Activated B cell treated with CpG ODN at 0.5 μM for 24 hours (primary cell): ENCODE data around the gene SRRM5. TPM values are rescaled to one million over a fixed set of nuclear protein-coding genes. Genes with fewer than 3 reads are reported as not detected.
A peak's percentile ranks its signal among the peaks of the same experiment; 100 is the strongest.
"Not testable (repeated sequence)": the region's sequence is repeated elsewhere in the genome, so short reads cannot be mapped to it uniquely, and the experiment has no call there.

Source experiments
- ATAC-seq: fragments of 200-7000 bp; cut with Tn5 transposase; one replicate; pipeline ENCODE4 v1.10.0; 2021; ENCODE audit warnings: low read depth, mild to moderate bottlenecking, moderate library complexity
- CTCF ChIA-PET: fragments of 350-600 bp; sonication (Branson Sonifier 250); formaldehyde crosslinking; loops from one replicate; lab custom pipeline; 2021; ENCODE audit warnings: antibody characterized with exemption; lab: Charles Lee
- POLR2A ChIA-PET: fragments of 350-600 bp; sonication (Branson Sonifier 250); formaldehyde crosslinking; loops from one replicate; lab custom pipeline; 2021; ENCODE audit warnings: antibody characterized with exemption; lab: Charles Lee
- DNase-seq: peaks from one replicate; pipeline ENCODE4 v3.0.0; 2022
- H3K27ac Mint-ChIP-seq: one replicate; pipeline ENCODE4 v1.8.0; 2020; ENCODE audit warnings: mixed read lengths
- H3K27me3 Mint-ChIP-seq: one replicate; pipeline ENCODE4 v1.8.0; 2021; ENCODE audit warnings: mixed read lengths
- H3K36me3 Mint-ChIP-seq: one replicate; pipeline ENCODE4 v1.8.0; 2021; ENCODE audit warnings: low read depth, mixed read lengths
- H3K4me1 Mint-ChIP-seq: one replicate; pipeline ENCODE4 v1.8.0; 2021; ENCODE audit warnings: mixed read lengths
- H3K4me3 Mint-ChIP-seq: one replicate; pipeline ENCODE4 v1.8.0; 2020; ENCODE audit warnings: mild to moderate bottlenecking, mixed read lengths
- H3K9me3 Mint-ChIP-seq: one replicate; pipeline ENCODE4 v1.8.0; 2020; ENCODE audit warnings: mixed read lengths
- CTCF ChIP-seq: fragments of 200-600 bp; IDR thresholded peaks from one replicate; pipeline ENCODE4 v1.8.0; 2022; ENCODE audit warnings: antibody characterized with exemption, mild to moderate bottlenecking
- intact Hi-C: fragments of 100-400 bp; cut with micrococcal nuclease; formaldehyde crosslinking; loops from one replicate; pipeline ENCODE4 v1.15.1; 2024
- total RNA-seq: library from RNA; stranded (reverse); gene quantifications from 2 replicates; pipeline ENCODE4 v1.2.3, GENCODE V29; 2022

SRRM5 gene
- total RNA-seq, 1 donor from 2014 or later: 0.29 TPM

- CTCF ChIA-PET: interaction anchor here (2.0 to 5.4 kb wide), 4 partner anchors 22 to 150 kb away, joined by 8 to 92 read pairs (median 34); partner anchors contain the start of genes PINLYP, XRCC1 and ZNF575
- no peak for TF ChIP-seq CTCF
- Mint-ChIP-seq H3K27ac (peak overlapping the region; percentile 98), H3K4me1 (peaks cover 42% of the 10 kb centered on the region), H3K4me3 (peak overlapping the region; percentile 98), H3K36me3 (peaks cover 53% of the 10 kb centered on the region), H3K9me3 (no peaks in the 10 kb centered on the region), H3K27me3 (no peaks in the 10 kb centered on the region)
- DNase-seq (no peak), ATAC-seq (no peak)
- POLR2A ChIA-PET: interaction anchor here (0.9 to 3.4 kb wide), 7 partner anchors 22 to 157 kb away, joined by 3 to 28 read pairs (median 7); partner anchors contain the start of genes PINLYP, SMG9, XRCC1 and ZNF428
- intact Hi-C loops: loop anchor here (1.0 to 10.0 kb wide), 8 partner anchors 22 to 188 kb away; partner anchors contain the start of genes CADM4, KCNN4, PINLYP and XRCC1
Observed at GRCh38 chr19:43596842-43597461, 14.9 kb upstream of the SRRM5 start.

GRCh38 chr19:43597876-43598275, 14.0 kb upstream of the SRRM5 start:
- H3K4me1 Mint-ChIP-seq: peaks cover 42% of the 10 kb centered on the region
- no peak for DNase-seq
- ATAC-seq: no peak
- peak overlapping the region; percentile 98 for H3K4me3 Mint-ChIP-seq
- peak overlapping the region; percentile 98 for H3K27ac Mint-ChIP-seq
- intact Hi-C loops: loop anchor here (5.0 to 10.0 kb wide), 2 partner anchors 39 to 187 kb away; partner anchors contain the start of genes CADM4 and KCNN4
- ChIA-PET CTCF (interaction anchor here (0.7 to 5.4 kb wide), 2 partner anchors 41 to 148 kb away, joined by 4 to 92 read pairs; no protein-coding TSS in a partner anchor), POLR2A (interaction anchor here (2.6 kb wide), 1 partner anchor 156 kb away, joined by 12 read pairs; the partner anchor contains the start of gene SMG9)
- TF ChIP-seq CTCF: no peak
- H3K27me3 Mint-ChIP-seq: no peaks in the 10 kb centered on the region
- peaks cover 54% of the 10 kb centered on the region for H3K36me3 Mint-ChIP-seq
- no peaks in the 10 kb centered on the region for H3K9me3 Mint-ChIP-seq

GRCh38 chr19:43598445-43599240, 13.2 kb upstream of the SRRM5 start:
- intact Hi-C loops: loop anchor here (5.0 to 10.0 kb wide), 2 partner anchors 39 to 186 kb away; partner anchors contain the start of genes CADM4 and KCNN4
- no peaks in the 10 kb centered on the region for H3K27me3 Mint-ChIP-seq
- no peak overlapping the region for H3K27ac Mint-ChIP-seq
- TF ChIP-seq CTCF: no peak
- H3K9me3 Mint-ChIP-seq: no peaks in the 10 kb centered on the region
- H3K36me3 Mint-ChIP-seq: peaks cover 49% of the 10 kb centered on the region
- no peak overlapping the region for H3K4me3 Mint-ChIP-seq
- DNase-seq: no peak
- CTCF ChIA-PET: no interaction called here
- ATAC-seq: no peak
- POLR2A ChIA-PET: no interaction called here
- H3K4me1 Mint-ChIP-seq: peaks cover 39% of the 10 kb centered on the region

- Mint-ChIP-seq H3K9me3 (no peaks in the 10 kb centered on the region), H3K27ac (no peak overlapping the region), H3K4me1 (peaks cover 46% of the 10 kb centered on the region), H3K4me3 (no peak overlapping the region), H3K27me3 (no peaks in the 10 kb centered on the region), H3K36me3 (peaks cover 44% of the 10 kb centered on the region)
- ChIA-PET POLR2A (interaction anchor here (0.6 kb wide), 1 partner anchor 19 kb away, joined by 7 read pairs; no protein-coding TSS in a partner anchor), CTCF (interaction anchor here (1.2 kb wide), 1 partner anchor 69 kb away, joined by 3 read pairs; no protein-coding TSS in a partner anchor)
- DNase-seq (no peak), ATAC-seq (no peak)
- no peak for TF ChIP-seq CTCF
- intact Hi-C loops: loop anchor here (5.0 to 10.0 kb wide), 2 partner anchors 38 to 185 kb away; partner anchors contain the start of genes CADM4 and KCNN4
Observed at GRCh38 chr19:43599635-43600295, 12.1 kb upstream of the SRRM5 start.

- H3K27ac Mint-ChIP-seq, H3K4me3 Mint-ChIP-seq, H3K9me3 Mint-ChIP-seq, ATAC-seq, H3K27me3 Mint-ChIP-seq, POLR2A ChIA-PET, intact Hi-C loops, DNase-seq: not testable (repeated sequence)
- Mint-ChIP-seq H3K4me1 (peaks cover 47% of the 10 kb centered on the region), H3K36me3 (peaks cover 42% of the 10 kb centered on the region)
- CTCF ChIA-PET: interaction anchor here (1.2 kb wide), 1 partner anchor 68 kb away, joined by 3 read pairs; no protein-coding TSS in a partner anchor
Observed at GRCh38 chr19:43600326-43600725, 11.6 kb upstream of the SRRM5 start.
